Fibroblast of skin of left biceps (primary cell): ENCODE results near the gene BTBD1.

Experiments
- DNase-seq, 2 experiments: peaks; one replicate each; pipeline ENCODE4 v3.0.0-alpha.2; 2013; ENCODE audit warnings: low read depth in 2 of 2

Gene BTBD1

DNA sequence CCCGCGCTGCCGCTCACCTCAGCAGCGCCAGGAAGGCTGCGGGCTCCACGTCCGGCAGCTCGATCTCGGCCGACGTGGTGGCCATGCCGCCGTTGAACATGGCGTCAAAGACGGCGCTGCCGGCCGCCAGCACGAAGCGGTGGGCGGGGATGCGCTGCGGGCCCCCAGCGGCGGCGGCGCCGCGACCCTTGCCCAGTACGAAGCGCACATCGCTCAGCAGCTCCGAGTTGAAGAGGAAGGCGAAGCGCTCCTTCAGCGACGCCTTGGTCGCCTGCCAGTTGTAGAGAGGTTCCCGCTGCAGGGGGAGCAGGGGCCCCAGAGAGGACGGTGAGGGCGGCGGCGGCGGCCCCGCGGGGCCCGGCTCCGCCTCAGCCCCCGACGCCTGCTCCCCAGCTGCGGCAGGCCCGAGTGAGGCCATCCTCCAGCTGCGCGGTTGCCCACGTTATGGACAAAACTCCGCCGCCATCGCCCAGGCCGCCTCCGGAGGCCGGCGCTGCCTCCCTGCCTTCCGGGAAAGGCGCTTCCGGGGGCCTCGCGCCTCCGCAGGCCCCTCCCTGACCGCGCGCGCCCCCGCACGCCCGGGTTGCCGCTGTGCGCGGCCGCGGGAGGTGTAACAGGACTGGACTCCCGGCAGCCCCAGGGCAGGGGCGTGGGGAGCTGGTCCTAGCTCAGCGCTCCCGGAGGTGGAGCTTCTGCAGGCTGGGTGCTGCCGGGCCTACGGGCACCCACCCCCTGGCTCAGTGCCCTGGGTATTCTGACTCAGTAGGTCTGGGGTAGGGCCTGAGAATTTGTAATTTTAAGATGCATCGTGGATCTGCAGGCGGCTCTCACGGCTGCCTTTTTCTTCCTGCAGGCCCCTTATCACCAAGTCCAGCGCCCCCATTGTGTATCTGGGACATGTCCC lies at the start of gene BTBD1:
Gene BTBD1, minus strand, starts transcription at position 519 of the 904 bp plus-strand sequence. Its CDS starts 101 bp downstream, at position 418.
- peak; percentile 88 to 89 for DNase-seq

- no peak for DNase-seq
These were observed 48.9 kb upstream of the BTBD1 start for GRCh38 chr15:83115831-83116565.

DNA sequence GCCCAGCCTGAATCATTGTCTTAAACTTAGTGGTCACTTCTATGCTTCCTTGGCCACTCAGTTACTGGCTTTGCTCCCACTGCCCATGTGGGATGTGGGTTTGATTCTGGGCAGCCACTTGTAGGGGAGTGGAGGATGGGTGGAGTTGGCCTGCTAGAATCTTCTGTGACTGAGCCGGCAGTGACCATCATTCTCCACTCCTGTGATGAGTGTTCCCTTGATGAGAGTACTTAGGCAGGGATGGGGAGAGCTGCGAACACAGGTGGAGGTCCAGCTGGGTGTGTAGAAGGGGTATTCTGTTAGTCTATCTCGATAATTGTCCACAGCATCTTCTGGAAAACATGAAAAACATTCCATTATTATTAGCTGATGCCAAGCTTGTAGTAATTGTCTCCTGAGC lies 48.4 kb upstream of the BTBD1 start:
- DNase-seq: no peak

- DNase-seq: no peak
These were observed 47.8 kb upstream of the BTBD1 start for GRCh38 chr15:83114856-83115255.

DNA sequence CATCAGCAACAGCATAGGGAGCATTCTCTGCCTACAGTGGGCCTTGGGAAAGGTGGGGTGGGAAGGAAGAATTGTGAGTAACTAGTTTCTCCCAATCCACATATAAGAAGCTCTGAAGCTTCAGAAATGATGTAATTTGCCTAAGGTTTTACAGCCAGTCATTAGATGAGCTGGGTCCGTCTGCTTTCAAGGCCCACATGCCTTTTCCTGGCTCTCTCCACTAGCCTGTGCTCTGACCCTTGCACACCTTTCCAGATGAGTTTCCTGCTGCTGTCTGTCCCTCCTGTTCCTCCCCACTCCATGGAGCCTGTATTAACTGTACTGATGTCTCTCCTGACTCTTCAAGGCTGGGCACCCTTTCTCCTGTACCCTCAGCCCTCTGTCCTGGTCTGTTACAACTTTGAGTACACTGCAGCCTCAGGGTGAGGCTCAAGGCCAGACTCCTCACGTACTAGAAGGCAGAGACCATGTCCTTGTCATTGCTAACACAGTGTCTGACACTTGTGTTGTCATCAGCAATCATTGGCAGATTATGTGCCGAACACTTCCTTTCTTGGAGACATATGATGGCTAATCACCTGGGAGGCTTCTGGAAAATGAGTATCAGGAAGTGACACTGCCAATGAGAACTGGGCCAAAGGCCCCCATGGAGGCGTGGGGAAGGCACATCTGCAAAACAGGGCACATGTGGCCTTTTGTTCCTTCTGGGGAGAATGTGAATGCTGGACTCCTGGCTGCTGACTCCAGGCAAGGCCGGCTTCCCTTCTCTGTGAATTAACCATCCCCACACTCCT lies 47.0 kb upstream of the BTBD1 start:
- no peak for DNase-seq

DNA sequence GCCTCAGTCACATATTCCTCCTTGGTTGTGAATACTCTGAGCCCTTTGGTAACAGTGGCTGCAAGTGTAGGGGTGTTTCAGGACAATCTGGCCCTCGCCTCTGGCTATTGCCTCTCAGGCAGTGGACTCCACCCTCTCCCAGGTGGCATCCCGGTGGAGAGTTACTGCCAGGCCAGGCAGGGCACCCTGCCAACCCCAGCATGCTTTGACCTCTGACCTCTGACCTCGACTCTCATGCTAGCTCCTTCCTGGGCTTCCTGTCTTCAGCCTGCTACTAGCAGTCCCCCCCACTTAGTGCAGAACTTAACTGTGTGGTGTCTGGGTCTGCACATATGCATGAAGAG lies 45.9 kb upstream of the BTBD1 start:
- DNase-seq: no peak

DNA sequence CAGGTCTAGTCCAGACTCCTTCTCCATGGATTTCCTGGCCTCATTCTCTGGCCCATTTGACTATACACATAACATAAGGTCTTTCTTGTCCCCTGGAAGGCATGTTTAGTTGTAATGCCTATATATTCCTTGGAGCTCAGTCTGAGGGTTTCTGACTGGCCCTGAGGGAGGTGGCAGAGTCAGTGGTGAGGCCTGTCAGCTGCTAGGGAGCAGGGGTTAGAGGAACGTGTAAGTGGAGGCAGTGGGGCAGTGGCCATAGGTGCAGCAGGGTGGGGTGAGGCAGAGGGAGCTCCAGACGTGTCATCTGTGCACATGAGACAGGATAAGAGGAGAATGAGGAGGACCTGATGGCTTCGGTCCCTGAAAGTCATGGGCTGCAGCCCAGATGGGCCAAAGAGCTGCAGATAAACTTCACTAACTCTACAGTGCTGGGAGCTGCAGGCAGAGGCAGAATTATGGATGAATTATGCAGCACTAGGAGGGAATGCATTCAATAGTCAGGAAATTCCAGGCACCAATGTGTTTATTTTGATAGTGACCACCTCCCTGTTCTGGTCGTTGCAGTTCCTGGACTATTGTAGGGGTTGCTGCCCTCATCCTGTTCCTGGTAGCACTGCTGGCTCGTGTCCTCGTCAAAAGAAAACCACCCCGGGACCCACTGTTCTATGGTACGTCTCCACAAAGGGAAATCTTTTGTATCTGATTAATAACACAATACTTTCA lies 45.3 kb upstream of the BTBD1 start:
- DNase-seq: peak in 1 of 2 experiments; percentile 6

DNA sequence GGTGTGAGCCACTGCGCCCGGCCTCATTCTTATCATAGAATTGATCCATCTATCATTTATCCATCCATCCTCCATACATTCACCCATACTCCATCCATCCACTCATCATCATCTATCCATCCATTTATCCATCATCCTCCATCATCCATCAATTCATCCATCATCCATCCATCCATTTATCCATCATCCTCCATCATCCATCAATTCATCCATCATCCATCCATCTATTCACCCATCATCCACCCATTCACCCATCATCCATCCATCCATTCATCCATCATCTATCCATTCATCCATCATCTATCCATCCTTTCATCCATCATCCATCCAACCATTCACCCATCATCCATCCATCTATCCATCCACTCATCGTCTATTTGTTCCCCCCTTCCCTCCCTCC lies 44.1 kb upstream of the BTBD1 start:
- no peak for DNase-seq

- no peak for DNase-seq
These were observed 43.3 kb upstream of the BTBD1 start for GRCh38 chr15:83110381-83110780.

DNA sequence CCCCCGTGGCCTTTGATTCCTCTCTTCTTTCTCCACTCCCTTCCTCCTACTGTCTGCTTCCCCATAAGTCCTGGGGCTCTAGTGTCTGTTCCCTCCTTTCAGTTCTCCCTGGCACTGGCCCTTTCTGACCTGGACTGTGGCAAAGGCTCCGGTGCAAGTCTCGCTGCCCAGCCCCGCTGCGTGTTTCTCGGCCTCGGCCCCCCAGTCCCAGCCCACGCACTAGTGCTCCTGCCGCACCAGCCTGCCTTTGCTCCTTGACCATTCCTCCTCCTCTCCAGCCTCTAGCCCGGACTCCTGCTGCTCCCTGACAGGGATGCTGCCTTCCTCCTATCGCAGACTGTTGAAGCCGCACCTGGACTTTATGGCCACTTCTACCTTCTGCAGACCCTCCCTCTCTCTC lies 42.5 kb upstream of the BTBD1 start:
- DNase-seq: no peak

DNA sequence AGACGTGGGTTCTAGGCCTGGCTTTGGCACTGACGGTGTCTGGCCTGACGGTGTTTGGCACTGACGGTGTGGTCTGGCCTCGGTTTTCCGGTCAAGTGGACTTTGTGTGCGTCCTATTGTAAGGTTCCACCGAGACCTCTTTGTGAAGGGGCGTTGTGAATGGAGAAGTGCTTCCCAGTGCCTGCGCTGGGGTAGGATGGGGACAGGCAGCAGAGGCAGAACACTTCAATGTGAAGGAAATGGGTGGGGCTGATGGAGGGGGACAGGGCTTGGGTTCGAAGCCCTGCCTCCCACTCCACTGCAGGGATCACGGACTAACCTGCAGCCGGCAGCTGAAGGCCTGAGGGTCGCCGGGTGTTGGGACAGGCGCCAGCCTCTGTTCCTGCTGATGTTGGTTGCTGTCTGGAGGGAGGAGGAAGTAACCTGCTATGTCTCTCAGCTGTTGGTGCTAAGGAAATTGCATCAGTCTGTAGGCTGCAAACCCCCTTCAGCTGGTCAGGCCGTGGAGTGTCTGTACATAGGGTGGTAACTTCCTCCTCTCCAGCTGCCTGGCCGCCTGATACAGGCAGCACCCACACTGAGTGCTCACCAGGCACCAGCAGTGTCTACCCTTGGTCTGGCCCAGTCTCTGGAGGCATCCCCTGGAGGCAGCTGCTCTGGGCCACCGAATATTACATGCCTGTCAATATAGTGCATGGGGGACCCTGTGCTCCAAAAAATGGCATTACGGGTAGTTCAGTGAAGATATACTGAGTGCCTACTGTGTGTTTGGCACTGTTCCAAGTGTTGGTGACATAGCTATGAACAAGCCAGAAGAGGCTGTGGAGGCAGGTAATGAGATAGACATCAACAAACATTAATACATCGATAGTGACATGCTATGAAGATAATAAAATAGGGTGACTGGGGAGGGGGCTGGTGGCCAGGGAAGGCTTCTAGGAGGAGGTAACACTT lies 41.5 kb upstream of the BTBD1 start:
- no peak for DNase-seq

- DNase-seq: no peak
These were observed 40.8 kb upstream of the BTBD1 start for GRCh38 chr15:83107841-83108181.

DNA sequence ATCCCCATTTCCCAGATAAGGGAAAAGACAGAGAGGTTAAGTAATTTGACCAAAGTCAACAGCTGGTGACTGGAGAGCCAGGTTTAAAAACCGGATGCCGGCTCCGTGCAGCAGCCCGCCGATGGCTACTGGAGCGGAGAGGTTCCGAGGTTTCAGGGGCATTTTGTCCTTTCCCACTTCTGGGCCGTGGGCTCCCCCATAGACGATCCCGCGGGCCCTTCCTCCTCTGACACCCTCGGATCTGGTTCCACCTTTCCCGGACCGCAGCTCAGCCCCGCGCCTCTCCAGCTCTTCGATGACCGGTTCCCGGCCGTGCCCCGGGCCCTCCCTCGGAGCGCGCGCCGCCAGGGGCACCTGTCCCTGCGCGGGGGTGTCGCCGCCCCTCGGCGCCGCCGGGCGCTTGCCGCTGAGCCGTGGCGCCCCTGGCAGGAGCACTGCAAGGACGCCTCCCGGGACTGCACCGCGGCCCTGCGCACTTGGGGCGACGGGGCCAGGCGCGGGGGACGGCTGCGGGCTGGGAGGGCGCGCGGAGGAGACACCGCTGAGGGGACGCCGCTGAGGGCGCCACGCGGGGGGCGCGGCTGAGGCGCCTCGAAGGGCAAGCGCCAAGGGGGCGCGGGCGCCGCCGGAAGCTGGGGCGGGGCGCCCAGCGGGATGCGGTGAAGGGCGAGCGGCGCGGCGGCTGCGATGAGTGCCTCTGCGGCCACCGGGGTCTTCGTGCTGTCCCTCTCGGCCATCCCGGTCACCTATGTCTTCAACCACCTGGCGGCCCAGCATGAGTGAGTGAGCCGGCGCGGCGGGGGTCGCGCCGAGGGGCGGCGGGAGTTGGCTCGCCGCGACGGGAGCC lies 40.2 kb upstream of the BTBD1 start, which contains the start of gene TM6SF1:
Gene TM6SF1, plus strand, starts transcription at position 652 of the 847 bp plus-strand sequence. Its CDS starts 36 bp downstream, at position 688.
- no peak for DNase-seq

DNA sequence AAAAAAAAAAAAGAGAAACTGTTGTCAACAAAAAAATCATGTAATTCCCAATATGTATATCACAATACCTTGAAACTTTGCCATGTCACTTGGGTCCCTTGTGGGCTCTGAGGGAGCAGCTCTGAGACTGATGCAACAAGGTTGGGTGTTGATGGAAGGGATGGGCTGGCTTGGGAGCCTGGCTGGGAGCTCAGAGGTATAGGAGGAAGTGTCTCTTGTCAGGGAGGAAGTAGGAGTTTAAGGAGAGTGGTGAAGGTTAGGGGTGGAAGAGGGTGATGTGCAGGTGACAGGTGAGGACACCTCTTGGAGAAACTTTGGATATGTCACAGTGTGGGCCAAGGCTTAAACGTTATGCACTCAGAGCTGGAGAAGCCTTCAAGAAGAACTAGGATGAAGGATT lies 38.4 kb upstream of the BTBD1 start:
- no peak for DNase-seq

GRCh38 chr15:83104141-83104540 lies 37.1 kb upstream of the BTBD1 start:
- no peak for DNase-seq

DNA sequence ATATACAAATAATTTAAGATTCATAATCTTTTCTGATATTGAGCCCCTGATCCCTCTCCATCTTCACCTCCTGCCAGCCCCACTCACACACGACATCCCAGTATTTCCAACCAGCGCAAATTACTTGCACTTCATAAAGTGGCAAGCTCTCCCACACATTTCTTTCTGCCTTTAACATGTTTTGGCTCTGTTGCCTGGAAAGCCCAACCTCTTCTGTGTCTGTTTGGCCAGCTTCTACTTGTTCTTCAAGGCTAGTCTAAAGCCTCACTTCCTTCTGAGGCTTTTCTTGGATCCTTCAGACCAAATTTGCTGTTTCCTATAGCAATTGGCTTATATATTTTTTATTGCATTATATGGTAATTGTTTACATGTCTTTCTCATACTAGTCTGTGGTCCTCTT lies 35.3 kb upstream of the BTBD1 start:
- no peak for DNase-seq

GRCh38 chr15:83100097-83100646 lies 33.1 kb upstream of the BTBD1 start:
- no peak for DNase-seq

- no peak for DNase-seq
These were observed 32.2 kb upstream of the BTBD1 start for GRCh38 chr15:83099290-83099689.

- DNase-seq: no peak
These were observed 31.0 kb upstream of the BTBD1 start for GRCh38 chr15:83098079-83098478.
